ENCODE measurements around the gene PDS5B.

Gene PDS5B

GRCh38 chr13:32733690-32734089 lies 147.4 kb downstream of the PDS5B start (continued):
- TF ChIP-seq ZNF580 (tag by site-specific recombination; IDR thresholded peaks at IDR 0.05) (no peak), ZNF169 (tag by site-specific recombination; IDR thresholded peaks at IDR 0.05) (no peak), ZNF37A (tag by site-specific recombination; IDR thresholded peaks at IDR 0.05) (no peak), ZNF140 (tag by site-specific recombination; IDR thresholded peaks at IDR 0.05) (no peak), KLF16 (tag by site-specific recombination; IDR thresholded peaks at IDR 0.05) (no peak), ZNF518A (tag by site-specific recombination; conservative IDR thresholded peaks at IDR 0.05; ENCODE audit: low read depth) (no peak), ZNF354C (tag by site-specific recombination; IDR thresholded peaks at IDR 0.05; ENCODE audit: borderline replicate concordance, low read depth) (no peak)

GRCh38 chr13:32734511-32734910 lies 148.3 kb downstream of the PDS5B start:
- no peak overlapping the region for H3K4me3 ChIP-seq (ENCODE audit: low read depth, low read length)
- ChIA-PET POLR2A (no interaction called here), CTCF (no interaction called here)
- H3K9me3 ChIP-seq (ENCODE audit: control insufficient read depth, insufficient read depth, low read depth, low read length), result no peaks in the 10 kb centered on the region
- no peak overlapping the region for H3K27ac ChIP-seq (ENCODE audit: extremely low read depth, low read depth, low read length)
- TF ChIP-seq ZNF664 (tag by site-specific recombination; IDR thresholded peaks at IDR 0.05), result peak; percentile 24; the same call in 1 of the 2 replicates
- 0 out of 2 replicates have a peak, but pooled peaks have one; percentile 26 for TF ChIP-seq ZNF10 (tag by site-specific recombination; IDR thresholded peaks at IDR 0.05)
- TF ChIP-seq ZNF670 (tag by site-specific recombination; IDR thresholded peaks at IDR 0.05; ENCODE audit: low read depth), result no peak
- no peak for TF ChIP-seq GFI1B (tag by site-specific recombination; IDR thresholded peaks at IDR 0.05)
- no peaks in the 10 kb centered on the region for H3K4me1 ChIP-seq (ENCODE audit: control insufficient read depth, insufficient read depth, low read length)
- H3K36me3 ChIP-seq (ENCODE audit: control insufficient read depth in 2 of 2, insufficient read depth in 1 of 2, low read length in 2 of 2), result peaks cover 0 to 2% of the 10 kb centered on the region in 2 experiments; a peak in 2 of 3 replicates

GRCh38 chr13:32735859-32736258 lies 149.6 kb downstream of the PDS5B start:
- ChIA-PET POLR2A (no interaction called here), CTCF (no interaction called here)
- Histone ChIP-seq H3K27ac (ENCODE audit: extremely low read depth, low read depth, low read length) (no peak overlapping the region), H3K4me3 (ENCODE audit: low read depth, low read length) (no peak overlapping the region), H3K9me3 (ENCODE audit: control insufficient read depth, insufficient read depth, low read depth, low read length) (no peaks in the 10 kb centered on the region), H3K4me1 (ENCODE audit: control insufficient read depth, insufficient read depth, low read length) (no peaks in the 10 kb centered on the region), H3K36me3 (ENCODE audit: control insufficient read depth in 2 of 2, insufficient read depth in 1 of 2, low read length in 2 of 2) (peaks cover 0 to 4% of the 10 kb centered on the region in 2 experiments; a peak in 2 of 3 replicates)
- TF ChIP-seq, protein P1, sequence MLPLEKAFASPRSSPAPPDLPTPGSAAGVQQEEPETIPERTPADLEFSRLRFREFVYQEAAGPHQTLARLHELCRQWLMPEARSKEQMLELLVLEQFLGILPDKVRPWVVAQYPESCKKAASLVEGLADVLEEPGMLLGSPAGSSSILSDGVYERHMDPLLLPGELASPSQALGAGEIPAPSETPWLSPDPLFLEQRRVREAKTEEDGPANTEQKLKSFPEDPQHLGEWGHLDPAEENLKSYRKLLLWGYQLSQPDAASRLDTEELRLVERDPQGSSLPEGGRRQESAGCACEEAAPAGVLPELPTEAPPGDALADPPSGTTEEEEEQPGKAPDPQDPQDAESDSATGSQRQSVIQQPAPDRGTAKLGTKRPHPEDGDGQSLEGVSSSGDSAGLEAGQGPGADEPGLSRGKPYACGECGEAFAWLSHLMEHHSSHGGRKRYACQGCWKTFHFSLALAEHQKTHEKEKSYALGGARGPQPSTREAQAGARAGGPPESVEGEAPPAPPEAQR (tag by site-specific recombination; IDR thresholded peaks at IDR 0.05), result no peak
- no peak for TF ChIP-seq ZNF692 (tag by site-specific recombination; IDR thresholded peaks at IDR 0.05)
- TF ChIP-seq MEIS1 (CRISPR knock-in tag; IDR thresholded peaks at IDR 0.05; ENCODE audit: borderline replicate concordance), result no peak
- TF ChIP-seq ZNF513 (tag by site-specific recombination; IDR thresholded peaks at IDR 0.05), result no peak
- no peak for TF ChIP-seq ZNF362 (tag by site-specific recombination; IDR thresholded peaks at IDR 0.05)
- TF ChIP-seq YY1 (tag by site-specific recombination; IDR thresholded peaks at IDR 0.05), result no peak
- no peak for TF ChIP-seq ZSCAN4 (tag by site-specific recombination; IDR thresholded peaks at IDR 0.05)
- TF ChIP-seq ZNF324 (tag by site-specific recombination; IDR thresholded peaks at IDR 0.05), result no peak
- no peak for TF ChIP-seq IKZF3 (tag by site-specific recombination; IDR thresholded peaks at IDR 0.05)
- TF ChIP-seq ZNF473 (tag by site-specific recombination; IDR thresholded peaks at IDR 0.05), result no peak

All from HEK293 (cell line).